ENCODE results near the gene NDUFS6.

Gene NDUFS6

GRCh38 chr5:1756481-1756880 is 44.7 kb upstream of the NDUFS6 start:
- no peak overlapping the region for H3K4me3 ChIP-seq (ENCODE audit: low read depth, low read length)
- TF ChIP-seq CTCF (IDR thresholded peaks at IDR 0.05; ENCODE audit: low read depth, low read length), result no peak

- no peak for TF ChIP-seq CTCF (IDR thresholded peaks at IDR 0.05; ENCODE audit: low read depth, low read length)
- H3K4me3 ChIP-seq (ENCODE audit: low read depth, low read length), result no peak overlapping the region
Observed at GRCh38 chr5:1757511-1757910, 43.7 kb upstream of the NDUFS6 start.

DNA sequence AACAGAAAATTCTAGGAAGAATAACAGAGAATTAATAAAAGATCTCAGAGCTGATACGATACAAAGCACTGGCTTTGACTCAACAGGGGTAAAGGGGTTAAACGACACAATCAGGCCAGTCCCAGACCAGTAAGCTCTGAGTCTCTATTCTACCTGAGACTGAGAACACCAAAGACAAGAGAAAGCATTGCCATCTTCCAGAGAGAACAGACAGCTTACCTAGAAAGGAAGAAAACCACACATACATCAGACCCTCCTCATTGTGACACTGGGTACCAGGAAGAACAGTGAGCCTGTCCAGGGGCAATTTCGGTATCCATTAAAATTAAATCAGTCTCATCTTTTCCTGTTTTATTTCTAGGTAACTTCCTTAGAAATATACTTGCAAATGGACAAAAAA is 42.6 kb upstream of the NDUFS6 start:
- TF ChIP-seq CTCF (IDR thresholded peaks at IDR 0.05; ENCODE audit: low read depth, low read length), result no peak
- H3K4me3 ChIP-seq (ENCODE audit: low read depth, low read length), result no peak overlapping the region

DNA sequence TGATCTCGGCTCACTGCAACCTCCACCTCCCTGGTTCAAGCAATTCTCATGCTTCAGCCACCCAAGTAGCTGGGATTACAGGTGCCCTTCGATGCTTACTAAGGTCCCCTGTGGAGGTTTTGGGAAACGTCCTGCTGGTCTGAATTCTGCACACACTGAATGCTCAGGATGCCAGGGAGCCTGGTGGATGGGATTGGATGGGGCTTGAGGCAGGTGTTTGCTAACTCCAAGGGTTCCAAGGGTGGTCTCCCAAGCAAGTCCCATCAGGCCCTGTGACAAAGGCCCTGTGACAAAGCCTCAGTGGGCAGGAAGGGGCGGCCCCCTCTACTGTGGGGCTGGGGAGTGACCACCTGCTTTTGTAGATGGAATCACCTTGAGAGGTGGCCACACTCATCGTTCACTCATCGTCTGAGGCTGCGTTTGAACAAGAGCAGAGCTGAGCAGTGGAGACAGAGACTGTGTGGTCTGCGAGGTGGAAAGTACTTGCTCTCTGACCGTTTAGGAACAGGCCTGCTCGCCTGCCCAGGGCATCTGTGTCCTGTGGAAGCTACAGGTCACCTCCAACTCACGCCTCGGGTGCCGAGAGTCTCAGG is 41.7 kb upstream of the NDUFS6 start:
- no peak overlapping the region for H3K4me3 ChIP-seq (ENCODE audit: low read depth, low read length)
- TF ChIP-seq CTCF (IDR thresholded peaks at IDR 0.05; ENCODE audit: low read depth, low read length), result no peak

DNA sequence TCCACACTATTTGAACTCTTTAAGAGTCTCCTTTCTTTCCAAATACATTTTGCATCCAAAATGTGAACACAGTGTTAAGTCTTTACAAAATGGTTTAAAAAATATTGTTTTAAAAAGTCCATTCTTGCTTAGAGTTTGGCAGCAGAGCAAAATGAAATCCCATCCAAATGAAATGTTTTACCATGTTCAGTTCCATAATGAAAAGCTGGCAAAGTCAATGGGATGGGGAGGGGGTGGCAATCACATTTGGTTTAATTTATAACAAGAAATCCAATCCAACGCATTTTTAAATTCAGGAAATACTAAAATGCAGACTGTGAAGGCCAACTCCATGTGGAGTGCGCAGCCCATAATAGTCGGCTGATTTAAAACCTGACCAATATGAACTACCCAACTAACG is 41.0 kb upstream of the NDUFS6 start:
- H3K4me3 ChIP-seq (ENCODE audit: low read depth, low read length), result no peak overlapping the region
- no peak for TF ChIP-seq CTCF (IDR thresholded peaks at IDR 0.05; ENCODE audit: low read depth, low read length)

DNA sequence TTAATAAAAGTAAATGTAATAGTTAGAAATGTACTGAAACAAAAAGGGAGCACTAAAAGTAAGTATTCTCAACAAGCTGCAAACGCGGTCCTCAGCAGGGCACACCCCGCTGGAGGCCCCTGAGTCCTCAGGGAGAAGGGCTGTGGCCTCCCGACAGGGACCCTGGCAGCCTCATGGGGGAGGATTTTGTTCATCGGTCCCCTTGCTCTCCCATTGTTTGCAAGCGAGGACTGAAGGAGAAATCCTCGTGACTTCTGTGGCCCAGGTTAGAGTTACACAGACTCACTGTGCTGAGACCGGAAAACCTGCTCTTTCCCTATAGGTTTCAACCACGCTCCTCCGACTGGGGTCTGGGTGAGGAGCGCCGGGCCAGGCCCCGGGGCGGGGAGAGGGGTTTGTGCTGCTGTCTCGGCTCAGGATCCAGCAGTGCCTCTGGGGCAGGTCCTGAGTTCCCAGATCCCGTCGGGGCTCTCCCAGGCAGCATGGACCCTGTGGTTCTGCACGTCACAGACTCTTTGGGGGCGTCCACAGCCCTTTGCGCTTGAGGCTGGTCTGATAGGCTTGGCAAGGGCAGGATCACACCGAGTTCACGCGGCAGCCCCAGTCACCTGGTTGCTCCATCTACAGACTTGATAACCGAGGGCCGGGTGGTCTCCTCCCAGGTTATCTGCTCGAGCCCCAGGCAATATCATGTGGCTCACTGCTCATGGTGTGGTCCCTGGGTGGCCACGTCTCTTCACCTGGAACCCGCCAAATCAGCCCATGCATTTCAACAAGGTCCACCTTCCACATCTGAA is 40.4 kb upstream of the NDUFS6 start:
- TF ChIP-seq CTCF (IDR thresholded peaks at IDR 0.05; ENCODE audit: low read depth, low read length), result no peak

GRCh38 chr5:1761453-1761755 is 39.8 kb upstream of the NDUFS6 start:
- TF ChIP-seq CTCF (IDR thresholded peaks at IDR 0.05; ENCODE audit: low read depth, low read length), result no peak
- H3K4me3 ChIP-seq (ENCODE audit: low read depth, low read length), result no peak overlapping the region

More for the DNA sequence above, 40.4 kb upstream of the NDUFS6 start:
- H3K4me3 ChIP-seq (ENCODE audit: low read depth, low read length), result no peak overlapping the region

All from WI38 (cell line).